K562 (cell line): ENCODE measurements around the gene TMEM72. TPM values are rescaled to one million over a fixed set of nuclear protein-coding genes. Genes with fewer than 3 reads are reported as not detected.
A peak's percentile ranks its signal among the peaks of the same experiment; 100 is the strongest.

ENCODE experiments used
- ASH1L ChIP-seq: fragments of 450-650 bp; IDR thresholded peaks from 2 replicates; pipeline ENCODE4 v1.6.1; 2018; ENCODE audit warnings: borderline replicate concordance, mild to moderate bottlenecking, low read depth; ENCODE audit not compliant: partially characterized antibody
- GATAD2B ChIP-seq: fragments of 450-650 bp; IDR thresholded peaks from 2 replicates; pipeline ENCODE4 v1.6.1; 2017; ENCODE audit warnings: mild to moderate bottlenecking, borderline replicate concordance
- PCBP2 ChIP-seq: fragments of 200-400 bp; formaldehyde crosslinking; IDR thresholded peaks from 2 replicates; pipeline ENCODE4 v1.6.1; 2018; ENCODE audit warnings: low read length, low read depth, mild to moderate bottlenecking, moderate library complexity; ENCODE audit not compliant: poor library complexity, severe bottlenecking
- PHTF2 ChIP-seq: fragments of 250-450 bp; sonication (Bioruptor Pico); IDR thresholded peaks from 2 replicates; pipeline ENCODE4 v1.5.0; 2021; ENCODE audit warnings: mild to moderate bottlenecking
- TCF3 ChIP-seq: sonication (generic); formaldehyde crosslinking; IDR thresholded peaks from 2 replicates; pipeline ENCODE4 v1.4.0; 2020; ENCODE audit warnings: mild to moderate bottlenecking, missing genetic modification reagents
- polyA plus RNA-seq, 8 experiments: library from polyadenylated mRNA; depleted of rRNA in 4 of 8; stranded (reverse) in 5 of 8; unstranded in 3 of 8; fragments of >200 nt; fragmentation: Nextera tagmentation in 2 of 8; fragmentation: Illumina TruSeq in 1 of 8; extraction: Ambion mirVana in 2 of 8; extraction: Trizol in 1 of 8; gene quantifications; 2 replicates each; pipeline versions ENCODE4 v1.2.1 to v1.2.3, GENCODE V29; 2011 to 2014; ENCODE audit warnings: inconsistent platforms in 1 of 8, missing spikeins in 1 of 8
- total RNA-seq, 7 experiments: library from RNA; depleted of rRNA in 6 of 7; stranded (reverse); fragments of >200 nt in 6 of 7; fragmentation: Illumina TruSeq in 2 of 7; extraction: Trizol in 2 of 7; gene quantifications; 2 replicates each; pipeline versions ENCODE4 v1.2.1 to v1.2.3, GENCODE V29; 2011 to 2021; ENCODE audit warnings: low replicate concordance in 1 of 7
- TF ChIP-seq, protein P1 (sequence below), 2 experiments: fragments of 450-650 bp; conservative IDR thresholded peaks; 2 replicates each; pipeline ENCODE4 v1.6.1; 2017; ENCODE audit warnings: mild to moderate bottlenecking in 2 of 2, moderate library complexity in 2 of 2
- TF ChIP-seq, protein P2 (sequence below): sonication (generic); formaldehyde crosslinking; IDR thresholded peaks from 2 replicates; pipeline ENCODE4 v1.8.0; 2023; ENCODE audit warnings: missing genetic modification reagents, mild to moderate bottlenecking, borderline replicate concordance
- TF ChIP-seq, protein P3 (sequence below): IDR thresholded peaks from 2 replicates; pipeline ENCODE4 v1.6.1; 2014; ENCODE audit warnings: antibody characterized with exemption

The TMEM72 gene
- total and polyA plus RNA-seq, 9 of the 15 experiments (the other 6 are each of a cell fraction or from before 2014, with no cell fraction given) = not detected

- TF ChIP-seq, protein P1, sequence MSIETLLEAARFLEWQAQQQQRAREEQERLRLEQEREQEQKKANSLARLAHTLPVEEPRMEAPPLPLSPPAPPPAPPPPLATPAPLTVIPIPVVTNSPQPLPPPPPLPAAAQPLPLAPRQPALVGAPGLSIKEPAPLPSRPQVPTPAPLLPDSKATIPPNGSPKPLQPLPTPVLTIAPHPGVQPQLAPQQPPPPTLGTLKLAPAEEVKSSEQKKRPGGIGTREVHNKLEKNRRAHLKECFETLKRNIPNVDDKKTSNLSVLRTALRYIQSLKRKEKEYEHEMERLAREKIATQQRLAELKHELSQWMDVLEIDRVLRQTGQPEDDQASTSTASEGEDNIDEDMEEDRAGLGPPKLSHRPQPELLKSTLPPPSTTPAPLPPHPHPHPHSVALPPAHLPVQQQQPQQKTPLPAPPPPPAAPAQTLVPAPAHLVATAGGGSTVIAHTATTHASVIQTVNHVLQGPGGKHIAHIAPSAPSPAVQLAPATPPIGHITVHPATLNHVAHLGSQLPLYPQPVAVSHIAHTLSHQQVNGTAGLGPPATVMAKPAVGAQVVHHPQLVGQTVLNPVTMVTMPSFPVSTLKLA (conservative IDR thresholded peaks at IDR 0.05) = no peak
- 0 out of 2 replicates have a peak, but pooled peaks have one; percentile 21 for TF ChIP-seq TCF3 (CRISPR knock-in tag)
- TF ChIP-seq PHTF2 (CRISPR knock-in tag) = no peak
- no peak for TF ChIP-seq PCBP2
- TF ChIP-seq ASH1L = no peak
- TF ChIP-seq, protein P2, sequence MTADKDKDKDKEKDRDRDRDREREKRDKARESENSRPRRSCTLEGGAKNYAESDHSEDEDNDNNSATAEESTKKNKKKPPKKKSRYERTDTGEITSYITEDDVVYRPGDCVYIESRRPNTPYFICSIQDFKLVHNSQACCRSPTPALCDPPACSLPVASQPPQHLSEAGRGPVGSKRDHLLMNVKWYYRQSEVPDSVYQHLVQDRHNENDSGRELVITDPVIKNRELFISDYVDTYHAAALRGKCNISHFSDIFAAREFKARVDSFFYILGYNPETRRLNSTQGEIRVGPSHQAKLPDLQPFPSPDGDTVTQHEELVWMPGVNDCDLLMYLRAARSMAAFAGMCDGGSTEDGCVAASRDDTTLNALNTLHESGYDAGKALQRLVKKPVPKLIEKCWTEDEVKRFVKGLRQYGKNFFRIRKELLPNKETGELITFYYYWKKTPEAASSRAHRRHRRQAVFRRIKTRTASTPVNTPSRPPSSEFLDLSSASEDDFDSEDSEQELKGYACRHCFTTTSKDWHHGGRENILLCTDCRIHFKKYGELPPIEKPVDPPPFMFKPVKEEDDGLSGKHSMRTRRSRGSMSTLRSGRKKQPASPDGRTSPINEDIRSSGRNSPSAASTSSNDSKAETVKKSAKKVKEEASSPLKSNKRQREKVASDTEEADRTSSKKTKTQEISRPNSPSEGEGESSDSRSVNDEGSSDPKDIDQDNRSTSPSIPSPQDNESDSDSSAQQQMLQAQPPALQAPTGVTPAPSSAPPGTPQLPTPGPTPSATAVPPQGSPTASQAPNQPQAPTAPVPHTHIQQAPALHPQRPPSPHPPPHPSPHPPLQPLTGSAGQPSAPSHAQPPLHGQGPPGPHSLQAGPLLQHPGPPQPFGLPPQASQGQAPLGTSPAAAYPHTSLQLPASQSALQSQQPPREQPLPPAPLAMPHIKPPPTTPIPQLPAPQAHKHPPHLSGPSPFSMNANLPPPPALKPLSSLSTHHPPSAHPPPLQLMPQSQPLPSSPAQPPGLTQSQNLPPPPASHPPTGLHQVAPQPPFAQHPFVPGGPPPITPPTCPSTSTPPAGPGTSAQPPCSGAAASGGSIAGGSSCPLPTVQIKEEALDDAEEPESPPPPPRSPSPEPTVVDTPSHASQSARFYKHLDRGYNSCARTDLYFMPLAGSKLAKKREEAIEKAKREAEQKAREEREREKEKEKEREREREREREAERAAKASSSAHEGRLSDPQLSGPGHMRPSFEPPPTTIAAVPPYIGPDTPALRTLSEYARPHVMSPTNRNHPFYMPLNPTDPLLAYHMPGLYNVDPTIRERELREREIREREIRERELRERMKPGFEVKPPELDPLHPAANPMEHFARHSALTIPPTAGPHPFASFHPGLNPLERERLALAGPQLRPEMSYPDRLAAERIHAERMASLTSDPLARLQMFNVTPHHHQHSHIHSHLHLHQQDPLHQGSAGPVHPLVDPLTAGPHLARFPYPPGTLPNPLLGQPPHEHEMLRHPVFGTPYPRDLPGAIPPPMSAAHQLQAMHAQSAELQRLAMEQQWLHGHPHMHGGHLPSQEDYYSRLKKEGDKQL (CRISPR knock-in tag) = no peak
- TF ChIP-seq GATAD2B = no peak
- TF ChIP-seq, protein P3, sequence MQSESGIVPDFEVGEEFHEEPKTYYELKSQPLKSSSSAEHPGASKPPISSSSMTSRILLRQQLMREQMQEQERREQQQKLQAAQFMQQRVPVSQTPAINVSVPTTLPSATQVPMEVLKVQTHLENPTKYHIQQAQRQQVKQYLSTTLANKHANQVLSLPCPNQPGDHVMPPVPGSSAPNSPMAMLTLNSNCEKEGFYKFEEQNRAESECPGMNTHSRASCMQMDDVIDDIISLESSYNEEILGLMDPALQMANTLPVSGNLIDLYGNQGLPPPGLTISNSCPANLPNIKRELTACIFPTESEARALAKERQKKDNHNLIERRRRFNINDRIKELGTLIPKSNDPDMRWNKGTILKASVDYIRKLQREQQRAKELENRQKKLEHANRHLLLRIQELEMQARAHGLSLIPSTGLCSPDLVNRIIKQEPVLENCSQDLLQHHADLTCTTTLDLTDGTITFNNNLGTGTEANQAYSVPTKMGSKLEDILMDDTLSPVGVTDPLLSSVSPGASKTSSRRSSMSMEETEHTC = peak; percentile 56
These were observed 67.6 kb downstream of the TMEM72 start, which contains the start of gene DEPP1 (continued) for GRCh38 chr10:44978570-44979280.
